Fibroblast of lung (primary cell): ENCODE results near the gene CDH4.

ENCODE experiments used
- EZH2 ChIP-seq: IDR thresholded peaks from 2 replicates; pipeline ENCODE4 v1.5.1; 2012; ENCODE audit warnings: low read length, control low read depth, mild to moderate bottlenecking; ENCODE audit errors: missing control alignments
- TF ChIP-seq, protein P1 (sequence below), 2 donors: IDR thresholded peaks in 1 of 2; conservative IDR thresholded peaks in 1 of 2; 1 replicate in 1 of 2; 2 replicates in 1 of 2; pipeline ENCODE4 v1.5.1; 2011 to 2012; ENCODE audit warnings: low read length in 2 of 2, control low read depth in 1 of 2, inconsistent platforms in 1 of 2, low read depth in 1 of 2, mild to moderate bottlenecking in 1 of 2

DNA sequence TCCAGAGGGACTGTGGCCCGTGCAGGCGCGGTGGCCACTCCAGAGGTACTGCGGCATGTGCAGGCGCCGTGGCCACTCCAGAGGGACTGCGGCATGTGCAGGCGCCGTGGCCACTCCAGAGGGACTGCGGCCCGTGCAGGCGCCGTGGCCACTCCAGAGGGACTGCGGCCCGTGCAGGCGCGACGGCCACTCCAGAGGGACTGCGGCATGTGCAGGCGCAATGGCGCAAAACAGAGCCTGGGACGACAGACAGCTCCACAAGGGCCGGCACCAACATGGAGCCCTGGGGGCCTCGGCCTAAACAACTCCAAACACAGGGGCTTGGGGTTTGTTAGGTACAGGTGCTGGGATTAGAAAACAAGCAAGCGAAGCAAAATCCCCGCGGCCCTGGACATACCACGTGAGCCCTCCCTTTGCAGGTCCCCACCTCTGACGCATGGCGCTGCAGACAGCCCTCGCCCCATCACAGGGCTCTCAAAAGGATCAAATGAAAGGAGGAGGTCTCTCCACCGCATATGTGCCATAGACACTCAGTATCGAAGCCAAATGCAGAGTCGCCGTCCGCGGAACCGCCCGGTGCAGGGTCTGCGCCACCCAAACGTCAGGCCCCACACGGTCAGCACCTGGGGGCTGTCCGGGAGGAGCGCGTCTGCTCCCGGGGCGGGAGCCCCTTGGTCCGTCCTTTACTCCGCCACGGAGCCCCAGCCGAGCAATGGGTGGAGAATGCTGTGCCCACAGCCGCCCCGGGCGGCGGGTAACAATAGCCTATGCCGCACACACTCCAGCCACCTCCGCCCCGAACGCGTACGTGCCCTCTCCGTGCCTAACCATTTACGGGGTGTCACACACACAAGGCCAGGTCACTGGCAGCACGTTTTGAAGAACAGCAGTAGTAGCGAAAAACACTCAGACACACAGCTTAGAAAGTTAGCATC lies 727.9 kb downstream of the CDH4 start:
- TF ChIP-seq, protein P1, sequence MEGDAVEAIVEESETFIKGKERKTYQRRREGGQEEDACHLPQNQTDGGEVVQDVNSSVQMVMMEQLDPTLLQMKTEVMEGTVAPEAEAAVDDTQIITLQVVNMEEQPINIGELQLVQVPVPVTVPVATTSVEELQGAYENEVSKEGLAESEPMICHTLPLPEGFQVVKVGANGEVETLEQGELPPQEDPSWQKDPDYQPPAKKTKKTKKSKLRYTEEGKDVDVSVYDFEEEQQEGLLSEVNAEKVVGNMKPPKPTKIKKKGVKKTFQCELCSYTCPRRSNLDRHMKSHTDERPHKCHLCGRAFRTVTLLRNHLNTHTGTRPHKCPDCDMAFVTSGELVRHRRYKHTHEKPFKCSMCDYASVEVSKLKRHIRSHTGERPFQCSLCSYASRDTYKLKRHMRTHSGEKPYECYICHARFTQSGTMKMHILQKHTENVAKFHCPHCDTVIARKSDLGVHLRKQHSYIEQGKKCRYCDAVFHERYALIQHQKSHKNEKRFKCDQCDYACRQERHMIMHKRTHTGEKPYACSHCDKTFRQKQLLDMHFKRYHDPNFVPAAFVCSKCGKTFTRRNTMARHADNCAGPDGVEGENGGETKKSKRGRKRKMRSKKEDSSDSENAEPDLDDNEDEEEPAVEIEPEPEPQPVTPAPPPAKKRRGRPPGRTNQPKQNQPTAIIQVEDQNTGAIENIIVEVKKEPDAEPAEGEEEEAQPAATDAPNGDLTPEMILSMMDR (conservative IDR thresholded peaks at IDR 0.05 in 1 of 2, IDR thresholded peaks at IDR 0.05 in 1 of 2; ENCODE audit: low read depth in 1 of 2, low read length in 2 of 2) = no peak
- TF ChIP-seq EZH2 = no peak
